Stimulated activated CD4-positive, alpha-beta T cell treated with anti-CD3 and anti-CD28 coated beads, Interleukin-4, amount 100 ng/mL, for 24 hours (primary cell): ENCODE data around the gene TASOR.

Experiments
- DNase-seq: peaks from one replicate; pipeline ENCODE4 v3.0.0-alpha.2; 2020

Gene TASOR

GRCh38 chr3:56681984-56682461 is 1.0 kb downstream of the TASOR start:
- no peak for DNase-seq

DNA sequence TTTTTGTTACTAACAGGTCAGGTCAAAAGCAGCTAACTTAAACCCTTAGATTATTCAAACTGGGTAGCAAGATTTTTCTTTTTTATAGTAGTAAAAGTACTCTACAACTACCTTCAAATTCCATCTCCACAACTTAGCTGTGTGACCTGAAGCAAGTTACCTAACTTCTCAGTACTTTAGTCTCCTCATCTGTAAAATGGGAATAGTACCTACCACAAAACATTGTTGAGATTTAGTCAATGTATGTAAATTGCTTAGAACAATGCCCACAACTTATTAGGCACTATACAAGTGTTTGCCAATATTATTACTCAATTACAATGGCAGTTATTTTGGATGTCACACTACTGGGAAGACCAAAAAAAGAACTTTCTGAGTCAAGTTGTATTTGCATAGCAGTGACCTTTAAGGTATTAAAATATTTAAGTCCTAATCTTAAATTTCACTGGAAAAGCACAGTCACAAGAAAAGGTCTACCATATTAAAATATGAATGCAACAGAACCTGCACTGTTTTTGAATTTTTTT is 2.9 kb downstream of the TASOR start:
- no peak for DNase-seq

DNA sequence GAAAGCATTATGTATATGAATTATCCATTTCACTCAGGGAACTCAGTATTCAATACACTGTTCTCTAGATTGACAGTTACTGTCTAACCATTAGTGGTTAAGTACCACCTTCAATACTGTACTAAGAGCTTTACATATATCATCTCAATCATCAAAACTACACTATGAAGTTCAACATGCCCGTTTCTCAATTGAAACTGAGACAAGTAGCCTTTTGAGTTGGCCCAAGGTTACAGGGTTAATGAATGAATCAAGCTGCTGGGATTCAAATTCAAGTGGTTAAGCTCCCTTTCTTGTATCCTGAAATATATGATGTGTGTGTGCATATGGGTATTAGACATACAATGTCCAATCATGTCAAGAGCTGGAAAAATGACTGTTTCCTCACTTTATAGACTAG is 5.8 kb downstream of the TASOR start:
- no peak for DNase-seq

GRCh38 chr3:56673781-56674457 is 9.1 kb downstream of the TASOR start:
- DNase-seq, result no peak

GRCh38 chr3:56667973-56668579 is 15.0 kb downstream of the TASOR start:
- DNase-seq, result no peak

DNA sequence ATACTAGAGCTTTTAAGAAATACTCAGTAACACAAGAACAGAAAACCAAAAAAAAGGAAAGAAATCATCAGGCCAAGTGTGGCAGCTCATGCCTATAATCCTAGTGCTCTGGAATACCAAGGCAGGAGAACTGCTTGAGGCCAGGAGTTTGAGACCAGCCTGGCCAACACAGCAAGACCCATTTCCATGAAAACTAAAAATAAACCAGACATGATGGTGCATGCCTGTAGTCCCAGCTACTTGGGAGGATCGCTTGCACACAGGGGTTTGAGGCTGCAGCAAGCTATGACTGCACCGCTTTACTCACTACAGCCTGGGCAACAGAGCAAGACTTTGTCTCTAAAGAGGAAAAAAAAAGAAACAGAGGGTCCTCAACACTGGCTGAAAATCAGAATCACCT is 18.2 kb downstream of the TASOR start:
- no peak for DNase-seq

DNA sequence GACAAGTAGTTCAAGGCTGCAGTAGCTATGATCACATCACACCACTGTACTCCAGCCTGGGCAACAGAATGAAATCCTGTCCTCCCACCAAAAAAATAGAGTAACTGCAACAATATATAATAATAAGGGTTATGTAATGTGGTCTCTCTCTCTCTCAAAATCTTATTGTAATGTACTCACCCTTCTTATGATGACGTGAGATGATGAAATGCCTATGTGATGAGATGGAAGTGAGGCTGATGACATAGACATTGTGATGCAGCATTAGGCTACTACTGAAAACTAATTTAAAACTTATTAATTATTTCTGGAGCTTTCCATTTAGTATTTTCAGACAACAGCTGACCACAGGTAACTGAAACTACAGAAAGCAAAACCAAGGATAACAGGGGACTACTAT is 27.4 kb downstream of the TASOR start:
- no peak for DNase-seq

GRCh38 chr3:56654460-56654859 is 28.6 kb downstream of the TASOR start:
- DNase-seq, result no peak

GRCh38 chr3:56645407-56645806 is 37.7 kb downstream of the TASOR start:
- DNase-seq, result no peak

DNA sequence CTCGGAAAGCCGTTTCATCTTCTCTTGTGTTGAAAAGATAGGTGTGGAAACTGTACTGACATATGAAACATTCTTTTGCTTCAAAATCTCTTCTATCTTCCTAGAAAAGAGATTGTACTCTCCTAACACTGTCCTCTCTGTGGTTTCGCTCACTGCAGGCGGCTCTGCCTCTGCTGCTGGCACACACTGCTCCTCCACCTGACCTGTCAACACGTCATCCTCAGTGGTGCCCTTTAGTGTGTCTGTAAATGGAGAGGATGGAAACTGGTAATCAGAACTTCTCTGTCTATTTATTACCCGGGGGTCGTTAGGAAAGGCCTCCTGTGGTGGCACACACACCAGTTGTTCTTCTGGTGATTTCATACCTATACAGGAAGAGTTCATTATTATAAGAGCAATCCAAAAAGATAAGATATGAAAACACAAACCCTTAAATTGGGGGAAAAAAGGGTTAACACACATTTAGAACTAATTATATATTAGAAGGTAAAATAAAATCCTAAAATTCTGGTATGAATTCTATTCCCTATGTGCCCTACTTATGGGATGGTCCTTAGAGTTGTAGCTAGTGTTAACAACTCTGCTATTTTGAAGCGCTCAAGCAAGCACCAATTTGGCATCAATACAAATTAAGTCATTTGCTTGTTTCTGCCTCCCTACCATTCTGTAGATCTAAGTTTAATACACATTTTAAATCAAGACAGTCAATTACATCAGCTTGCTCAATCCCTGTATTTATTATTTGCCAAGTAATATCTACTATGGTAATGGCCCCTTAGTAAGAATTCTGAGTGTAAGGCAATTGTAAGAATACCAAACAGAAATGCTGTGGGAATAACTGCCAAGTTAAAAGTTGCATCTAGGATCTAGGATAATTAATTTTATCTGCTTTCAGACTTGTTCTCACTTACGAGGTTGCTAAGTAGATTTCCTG is 49.2 kb downstream of the TASOR start:
- no peak for DNase-seq
